Measurements from ENCODE around the gene RPL27. TPM values are rescaled to one million over a fixed set of nuclear protein-coding genes. Genes with fewer than 3 reads are reported as not detected.

RPL27 gene
- total and polyA plus RNA-seq, 2 donors (not counting 1 experiment from before 2014, with no cell fraction given), result 902 to 3,346 TPM

GRCh38 chr17:43020030-43020621 lies 21.9 kb downstream of the RPL27 start:
- no peak for DNase-seq (ENCODE audit: low read depth in 2 of 2)
- Histone ChIP-seq H3K27me3 (ENCODE audit: control insufficient read depth, insufficient read depth, low read length) (no peaks in the 10 kb centered on the region), H3K27ac (ENCODE audit: insufficient read depth, low read length) (peak overlapping the region; percentile 38), H2AFZ (ENCODE audit: low read length) (no peak overlapping the region), H3K79me2 (ENCODE audit: control insufficient read depth, insufficient read depth, low read length) (peaks cover 33% of the 10 kb centered on the region), H3K4me1 (ENCODE audit: control insufficient read depth, extremely low read depth, insufficient read depth, low read length) (peaks cover 17% of the 10 kb centered on the region), H4K20me1 (ENCODE audit: control insufficient read depth, extremely low read depth, insufficient read depth, low read length) (no peaks in the 10 kb centered on the region), H3K4me3 (replicated peaks in 1 of 4; ENCODE audit: control extremely low read depth in 1 of 4, insufficient read depth in 1 of 4, low read depth in 3 of 4, low read length in 4 of 4) (peak overlapping the region in 2 of 4 experiments; percentile 17 to 74), H3K36me3 (ENCODE audit: control insufficient read depth, insufficient read depth, low read length) (peaks cover 12% of the 10 kb centered on the region), H3K9ac (ENCODE audit: insufficient read depth, low read length) (no peak overlapping the region), H3K9me3 (ENCODE audit: control insufficient read depth, insufficient read depth, low read depth, low read length) (no peaks in the 10 kb centered on the region), H3K4me2 (ENCODE audit: extremely low read depth, insufficient read depth, low read length) (peak overlapping the region; percentile 62)
- TF ChIP-seq, protein P1, sequence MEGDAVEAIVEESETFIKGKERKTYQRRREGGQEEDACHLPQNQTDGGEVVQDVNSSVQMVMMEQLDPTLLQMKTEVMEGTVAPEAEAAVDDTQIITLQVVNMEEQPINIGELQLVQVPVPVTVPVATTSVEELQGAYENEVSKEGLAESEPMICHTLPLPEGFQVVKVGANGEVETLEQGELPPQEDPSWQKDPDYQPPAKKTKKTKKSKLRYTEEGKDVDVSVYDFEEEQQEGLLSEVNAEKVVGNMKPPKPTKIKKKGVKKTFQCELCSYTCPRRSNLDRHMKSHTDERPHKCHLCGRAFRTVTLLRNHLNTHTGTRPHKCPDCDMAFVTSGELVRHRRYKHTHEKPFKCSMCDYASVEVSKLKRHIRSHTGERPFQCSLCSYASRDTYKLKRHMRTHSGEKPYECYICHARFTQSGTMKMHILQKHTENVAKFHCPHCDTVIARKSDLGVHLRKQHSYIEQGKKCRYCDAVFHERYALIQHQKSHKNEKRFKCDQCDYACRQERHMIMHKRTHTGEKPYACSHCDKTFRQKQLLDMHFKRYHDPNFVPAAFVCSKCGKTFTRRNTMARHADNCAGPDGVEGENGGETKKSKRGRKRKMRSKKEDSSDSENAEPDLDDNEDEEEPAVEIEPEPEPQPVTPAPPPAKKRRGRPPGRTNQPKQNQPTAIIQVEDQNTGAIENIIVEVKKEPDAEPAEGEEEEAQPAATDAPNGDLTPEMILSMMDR (conservative IDR thresholded peaks at IDR 0.05 in 1 of 2, IDR thresholded peaks at IDR 0.05 in 1 of 2; ENCODE audit: low read depth in 1 of 2, low read length in 2 of 2), result no peak
- TF ChIP-seq EZH2 (IDR thresholded peaks at IDR 0.05; ENCODE audit: low read length, missing control alignments), result no peak

DNA sequence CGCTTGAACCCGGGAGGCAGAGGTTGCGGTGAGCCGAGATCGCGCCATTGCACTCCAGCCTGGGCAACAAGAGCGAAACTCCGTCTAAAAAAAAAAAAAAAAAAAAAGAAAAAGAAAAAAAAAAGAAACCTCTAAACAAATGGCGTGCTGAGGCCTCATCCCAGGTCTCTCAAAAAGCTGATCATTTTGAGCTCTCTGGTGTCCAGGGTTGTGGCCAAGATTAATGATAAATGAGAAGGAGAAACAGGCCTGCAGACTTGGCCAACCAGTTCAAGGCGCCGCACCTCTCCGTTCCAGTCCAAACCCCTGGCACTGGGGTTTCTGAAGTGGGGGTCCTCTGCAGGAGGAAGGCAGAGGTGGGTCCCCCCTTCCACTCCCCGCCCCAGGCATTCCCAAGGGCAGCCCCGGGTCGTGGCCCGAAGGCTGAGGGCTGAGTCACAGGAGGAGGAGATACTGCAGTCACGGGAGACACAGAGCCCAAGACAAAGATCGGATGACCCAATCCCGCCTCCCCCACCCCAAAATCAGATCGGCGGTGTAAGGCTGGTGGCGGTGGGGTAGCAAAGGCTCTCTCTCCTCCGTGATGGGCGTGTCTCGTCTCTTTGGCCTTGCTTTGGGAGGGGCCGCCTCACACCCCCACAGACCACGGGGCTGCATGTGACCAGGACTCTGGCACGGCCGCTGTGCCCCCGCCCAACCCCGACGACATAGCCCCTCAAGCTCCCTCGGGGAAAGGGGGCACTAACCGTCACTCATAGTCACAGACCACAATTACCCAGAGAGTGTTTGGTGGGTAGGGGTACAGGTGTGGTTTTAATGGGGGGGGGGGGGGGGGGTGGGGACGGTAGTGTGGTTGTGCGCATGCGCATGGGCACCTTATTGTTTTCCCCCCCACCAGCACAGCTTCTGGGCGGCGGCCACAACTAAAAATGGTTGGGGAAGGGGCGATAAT lies 22.8 kb downstream of the RPL27 start:
- H3K4me3 ChIP-seq (replicated peaks in 1 of 4; ENCODE audit: control extremely low read depth in 1 of 4, insufficient read depth in 1 of 4, low read depth in 3 of 4, low read length in 4 of 4), result peak overlapping the region; percentile 74 to 96 (median 78)
- no peaks in the 10 kb centered on the region for H3K27me3 ChIP-seq (ENCODE audit: control insufficient read depth, insufficient read depth, low read length)
- H3K9me3 ChIP-seq (ENCODE audit: control insufficient read depth, insufficient read depth, low read depth, low read length), result no peaks in the 10 kb centered on the region
- H2AFZ ChIP-seq (ENCODE audit: low read length), result peak overlapping the region; percentile 70
- H3K79me2 ChIP-seq (ENCODE audit: control insufficient read depth, insufficient read depth, low read length), result peaks cover 33% of the 10 kb centered on the region
- H3K36me3 ChIP-seq (ENCODE audit: control insufficient read depth, insufficient read depth, low read length), result peaks cover 10% of the 10 kb centered on the region
- peak overlapping the region; percentile 81 for H3K27ac ChIP-seq (ENCODE audit: insufficient read depth, low read length)
- peak overlapping the region; percentile 71 for H3K9ac ChIP-seq (ENCODE audit: insufficient read depth, low read length)
- no peak for TF ChIP-seq EZH2 (IDR thresholded peaks at IDR 0.05; ENCODE audit: low read length, missing control alignments)
- TF ChIP-seq, protein P1 (conservative IDR thresholded peaks at IDR 0.05 in 1 of 2, IDR thresholded peaks at IDR 0.05 in 1 of 2; ENCODE audit: low read depth in 1 of 2, low read length in 2 of 2), result no peak
- H3K4me2 ChIP-seq (ENCODE audit: extremely low read depth, insufficient read depth, low read length), result peak overlapping the region; percentile 80
- H3K4me1 ChIP-seq (ENCODE audit: control insufficient read depth, extremely low read depth, insufficient read depth, low read length), result peaks cover 17% of the 10 kb centered on the region
- peak; percentile 58 for DNase-seq (ENCODE audit: low read depth in 2 of 2)
- H4K20me1 ChIP-seq (ENCODE audit: control insufficient read depth, extremely low read depth, insufficient read depth, low read length), result no peaks in the 10 kb centered on the region
